Cardiac muscle cell (in vitro differentiated cells and primary cell): ENCODE data around the gene CFAP251. TPM values are rescaled to one million over a fixed set of nuclear protein-coding genes. Genes with fewer than 3 reads are reported as not detected.
"Not testable (repeated sequence)": the region's sequence is repeated elsewhere in the genome, so short reads cannot be mapped to it uniquely, and the experiment has no call there.

ENCODE experiments used
- DNase-seq, 2 donors: peaks; one replicate each; pipeline versions ENCODE4 v3.0.0 to v3.0.0-alpha.2; 2010 to 2017; ENCODE audit warnings: low read depth in 1 of 2, low spot score in 1 of 2
- H3K27ac ChIP-seq: fragments of 200-600 bp; sonication (generic); 2 replicates; pipeline ENCODE4 v1.5.1; 2016
- H3K27me3 ChIP-seq: fragments of 200-600 bp; sonication (generic); 2 replicates; pipeline ENCODE4 v1.6.0; 2016; ENCODE audit warnings: control low read depth
- H3K36me3 ChIP-seq: fragments of 200-600 bp; sonication (generic); 2 replicates; pipeline ENCODE4 v1.5.1; 2016; ENCODE audit warnings: control low read depth
- H3K4me1 ChIP-seq: fragments of 200-600 bp; sonication (generic); 2 replicates; pipeline ENCODE4 v1.8.1; 2017; ENCODE audit warnings: low read depth, mild to moderate bottlenecking, mixed run types
- H3K4me3 ChIP-seq: fragments of 200-600 bp; sonication (generic); 2 replicates; pipeline ENCODE4 v1.5.1; 2016; ENCODE audit warnings: mild to moderate bottlenecking
- H3K9me3 ChIP-seq: fragments of 200-600 bp; sonication (generic); 2 replicates; pipeline ENCODE4 v1.5.1; 2017; ENCODE audit warnings: low read depth, mild to moderate bottlenecking, control low read depth
- CTCF ChIP-seq: IDR thresholded peaks from 2 replicates; pipeline ENCODE4 v1.5.1; 2012; ENCODE audit warnings: low read depth, mild to moderate bottlenecking, low read length
- polyA plus RNA-seq: library from polyadenylated mRNA; unstranded; fragments of >200 nt; fragmentation: Nextera tagmentation; extraction: Ambion mirVana; gene quantifications from 2 replicates; pipeline ENCODE4 v1.2.1, GENCODE V29; 2016
- total RNA-seq: library from RNA; depleted of rRNA; stranded (reverse); fragments of >200 nt; gene quantifications from 2 replicates; pipeline ENCODE4 v1.2.3, GENCODE V29; 2016

The CFAP251 gene
- total and polyA plus RNA-seq, 2 experiments from 2014 or later: 1.7 to 3.8 TPM

- H3K27ac ChIP-seq: no peak overlapping the region
- H3K9me3 ChIP-seq: no peaks in the 10 kb centered on the region
- H3K36me3 ChIP-seq: no peaks in the 10 kb centered on the region
- DNase-seq: no peak
- no peaks in the 10 kb centered on the region for H3K4me1 ChIP-seq
- H3K4me3 ChIP-seq: no peak overlapping the region
- no peaks in the 10 kb centered on the region for H3K27me3 ChIP-seq
- TF ChIP-seq CTCF: no peak
Measured at GRCh38 chr12:121982950-121983349, 64.6 kb downstream of the CFAP251 start.

- TF ChIP-seq CTCF: no peak
- no peaks in the 10 kb centered on the region for H3K27me3 ChIP-seq
- H3K9me3 ChIP-seq: no peaks in the 10 kb centered on the region
- peak in 1 of 2 donors; percentile 50 for DNase-seq
- no peak overlapping the region for H3K4me3 ChIP-seq
- no peaks in the 10 kb centered on the region for H3K4me1 ChIP-seq
- no peak overlapping the region for H3K27ac ChIP-seq
- no peaks in the 10 kb centered on the region for H3K36me3 ChIP-seq
Measured at GRCh38 chr12:121983536-121984210, 65.3 kb downstream of the CFAP251 start.

GRCh38 chr12:121986489-121987245, 68.3 kb downstream of the CFAP251 start:
- H3K27me3 ChIP-seq: no peaks in the 10 kb centered on the region
- H3K36me3 ChIP-seq: no peaks in the 10 kb centered on the region
- no peak for DNase-seq
- no peaks in the 10 kb centered on the region for H3K9me3 ChIP-seq
- no peak overlapping the region for H3K27ac ChIP-seq
- H3K4me3 ChIP-seq: no peak overlapping the region
- TF ChIP-seq CTCF: no peak
- H3K4me1 ChIP-seq: no peaks in the 10 kb centered on the region

GRCh38 chr12:121988519-121988918, 70.1 kb downstream of the CFAP251 start:
- H3K4me3 ChIP-seq, H3K4me1 ChIP-seq, H3K36me3 ChIP-seq, DNase-seq, H3K27ac ChIP-seq, H3K27me3 ChIP-seq, H3K9me3 ChIP-seq: not testable (repeated sequence)

GRCh38 chr12:121989276-121990113, 71.1 kb downstream of the CFAP251 start:
- Histone ChIP-seq H3K27ac (no peak overlapping the region), H3K4me3 (no peak overlapping the region), H3K36me3 (no peaks in the 10 kb centered on the region), H3K4me1 (no peaks in the 10 kb centered on the region), H3K9me3 (no peaks in the 10 kb centered on the region), H3K27me3 (no peaks in the 10 kb centered on the region)
- no peak for DNase-seq
- TF ChIP-seq CTCF: no peak
